HepG2 (cell line): ENCODE measurements around the gene IL17C. TPM values are rescaled to one million over a fixed set of nuclear protein-coding genes. Genes with fewer than 3 reads are reported as not detected.
A peak's percentile ranks its signal among the peaks of the same experiment; 100 is the strongest.

Experiments used
- FOXA1 ChIP-seq, 2 experiments: fragments of 450-650 bp in 1 of 2; sonication (generic) in 1 of 2; formaldehyde crosslinking in 1 of 2; IDR thresholded peaks; 2 replicates each; pipeline versions ENCODE4 v1.4.0 to v1.6.1; 2016 to 2020; ENCODE audit warnings: missing genetic modification reagents in 1 of 2
- FOXC1 ChIP-seq: sonication (generic); formaldehyde crosslinking; IDR thresholded peaks from 2 replicates; pipeline ENCODE4 v1.8.0; 2022; ENCODE audit warnings: mild to moderate bottlenecking, missing genetic modification reagents, borderline replicate concordance
- FOXM1 ChIP-seq: sonication (generic); formaldehyde crosslinking; IDR thresholded peaks from 2 replicates; pipeline ENCODE4 v1.5.0; 2020; ENCODE audit warnings: missing genetic modification reagents
- HOXA7 ChIP-seq: sonication (generic); formaldehyde crosslinking; IDR thresholded peaks from 2 replicates; pipeline ENCODE4 v1.8.1; 2022; ENCODE audit warnings: mild to moderate bottlenecking, missing genetic modification reagents, moderate library complexity
- JUNB ChIP-seq: sonication (generic); formaldehyde crosslinking; IDR thresholded peaks from 2 replicates; pipeline ENCODE4 v1.8.0; 2022; ENCODE audit warnings: missing genetic modification reagents, mild to moderate bottlenecking, borderline replicate concordance
- KLF13 ChIP-seq: sonication (generic); formaldehyde crosslinking; IDR thresholded peaks from 2 replicates; pipeline ENCODE4 v1.4.0; 2020; ENCODE audit warnings: mild to moderate bottlenecking, missing genetic modification reagents
- MBNL3 ChIP-seq: fragments of 250-450 bp; sonication (Bioruptor Pico); conservative IDR thresholded peaks from 2 replicates; pipeline ENCODE4 v1.8.0; 2022; ENCODE audit warnings: mild to moderate bottlenecking, inconsistent platforms
- NCOA5 ChIP-seq: sonication (generic); formaldehyde crosslinking; IDR thresholded peaks from 2 replicates; pipeline ENCODE4 v1.4.0; 2020; ENCODE audit warnings: missing genetic modification reagents
- NFKB2 ChIP-seq: sonication (generic); formaldehyde crosslinking; IDR thresholded peaks from 2 replicates; pipeline ENCODE4 v1.4.0; 2020; ENCODE audit warnings: missing genetic modification reagents, borderline replicate concordance
- SOX5 ChIP-seq: IDR thresholded peaks from 2 replicates; pipeline ENCODE4 v1.6.1; 2016; ENCODE audit warnings: borderline replicate concordance
- TAF15 ChIP-seq: fragments of 200-400 bp; formaldehyde crosslinking; IDR thresholded peaks from one replicate; pipeline ENCODE4 v1.6.1; 2018; ENCODE audit warnings: mild to moderate bottlenecking, low read depth, low read length; ENCODE audit not compliant: poor library complexity, severe bottlenecking
- TMF1 ChIP-seq: sonication (generic); formaldehyde crosslinking; IDR thresholded peaks from 2 replicates; pipeline ENCODE4 v1.8.1; 2022; ENCODE audit warnings: low read depth, missing genetic modification reagents
- ZNF331 ChIP-seq: sonication (generic); formaldehyde crosslinking; IDR thresholded peaks from 2 replicates; pipeline ENCODE4 v1.4.0; 2020; ENCODE audit warnings: missing genetic modification reagents
- ZNF75D ChIP-seq: sonication (generic); formaldehyde crosslinking; IDR thresholded peaks from 2 replicates; pipeline ENCODE4 v1.8.1; 2023; ENCODE audit warnings: missing genetic modification reagents, mild to moderate bottlenecking, borderline replicate concordance
- ZNF776 ChIP-seq: sonication (generic); formaldehyde crosslinking; IDR thresholded peaks from 2 replicates; pipeline ENCODE4 v1.4.0; 2020; ENCODE audit warnings: mild to moderate bottlenecking, missing genetic modification reagents
- ZNF788 ChIP-seq: sonication (generic); formaldehyde crosslinking; IDR thresholded peaks from 2 replicates; pipeline ENCODE4 v1.5.0; 2020; ENCODE audit warnings: mild to moderate bottlenecking, missing genetic modification reagents, borderline replicate concordance
- polyA plus RNA-seq, 8 experiments: library from polyadenylated mRNA; depleted of rRNA in 3 of 8; stranded (reverse) in 7 of 8; unstranded in 1 of 8; fragments of >200 nt; fragmentation: Illumina TruSeq in 4 of 8; extraction: Trizol in 4 of 8; gene quantifications; 2 replicates each; pipeline versions ENCODE4 v1.2.1 to v1.2.3, GENCODE V29; 2011 to 2016; ENCODE audit warnings: low read depth in 4 of 8, missing spikeins in 1 of 8, mixed read lengths in 1 of 8; ENCODE audit not compliant: insufficient read depth in 1 of 8
- total RNA-seq, 5 experiments: library from RNA; depleted of rRNA; stranded (reverse); fragments of >200 nt; fragmentation: Illumina TruSeq; extraction: Trizol; gene quantifications; 2 replicates each; pipeline ENCODE4 v1.2.3, GENCODE V29; 2016; ENCODE audit warnings: low read depth in 1 of 5
- TF ChIP-seq, protein P1 (sequence below): sonication (generic); formaldehyde crosslinking; IDR thresholded peaks from 2 replicates; pipeline ENCODE4 v1.4.0; 2020; ENCODE audit warnings: missing genetic modification reagents, borderline replicate concordance
- TF ChIP-seq, protein P2 (sequence below): sonication (generic); formaldehyde crosslinking; IDR thresholded peaks from 2 replicates; pipeline ENCODE4 v1.8.1; 2023; ENCODE audit warnings: missing genetic modification reagents, inconsistent platforms, borderline replicate concordance
- TF ChIP-seq, protein P3 (sequence below): sonication (generic); formaldehyde crosslinking; IDR thresholded peaks from 2 replicates; pipeline ENCODE4 v1.4.0; 2020; ENCODE audit warnings: missing genetic modification reagents, borderline replicate concordance

IL17C gene
- total and polyA plus RNA-seq, 2 of the 13 experiments (the other 11 are each of a cell fraction or from before 2014, with no cell fraction given), result not detected

DNA sequence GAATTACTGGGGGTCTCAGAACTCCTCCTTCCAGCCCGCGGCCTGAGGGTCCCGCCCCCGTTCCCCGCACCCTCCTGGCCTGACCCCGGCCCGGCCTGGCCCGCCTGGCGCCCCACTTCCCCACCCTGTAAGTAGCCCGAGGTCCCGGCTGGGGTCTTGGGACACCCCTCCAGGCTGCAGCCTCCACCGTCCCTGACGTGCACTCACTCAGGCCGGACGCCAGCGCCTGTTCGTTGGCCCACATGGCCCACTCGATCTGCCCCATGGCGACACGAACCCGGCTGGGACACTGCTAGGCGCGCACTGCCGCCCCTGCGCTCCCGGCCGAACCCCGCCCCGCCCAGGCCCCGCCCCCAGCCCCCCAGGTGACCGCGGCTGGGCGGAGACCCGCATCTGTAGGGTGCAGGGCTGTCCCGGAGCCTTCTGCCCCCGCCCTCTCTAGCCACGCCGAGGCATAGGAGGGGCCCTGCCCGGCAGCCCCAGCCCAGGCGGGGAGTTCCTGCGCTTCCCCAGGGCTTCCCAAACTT is 12.4 kb downstream of the IL17C start, which contains the start of gene CYBA (continued):
- TF ChIP-seq FOXC1 (no peak; the same call in 1 of the 2 replicates), TAF15 (peak; percentile 6), JUNB (0 out of 2 replicates have a peak, but pooled peaks have one; percentile 35), SOX5 (CRISPR knock-in tag) (no peak; the same call in none of the 2 replicates), ZNF75D (CRISPR knock-in tag) (no peak), FOXM1 (CRISPR knock-in tag) (peak; percentile 46; the same call in 1 of the 2 replicates), ZNF776 (CRISPR knock-in tag) (no peak), KLF13 (CRISPR knock-in tag) (0 out of 2 replicates have a peak, but pooled peaks have one; percentile 20), FOXA1 (IDR thresholded peaks at IDR 0.05) (no peak), FOXA1 (CRISPR knock-in tag; IDR thresholded peaks at IDR 0.05) (no peak), ZNF331 (no peak; the same call in 1 of the 2 replicates), ZNF788 (no peak), NCOA5 (peak; percentile 74; the same call in 1 of the 2 replicates), HOXA7 (CRISPR knock-in tag) (0 out of 2 replicates have a peak, but pooled peaks have one; percentile 47), NFKB2 (CRISPR knock-in tag) (no peak; the same call in 1 of the 2 replicates), MBNL3 (CRISPR knock-in tag) (no peak), TMF1 (no peak; the same call in 1 of the 2 replicates)
- TF ChIP-seq, protein P1, sequence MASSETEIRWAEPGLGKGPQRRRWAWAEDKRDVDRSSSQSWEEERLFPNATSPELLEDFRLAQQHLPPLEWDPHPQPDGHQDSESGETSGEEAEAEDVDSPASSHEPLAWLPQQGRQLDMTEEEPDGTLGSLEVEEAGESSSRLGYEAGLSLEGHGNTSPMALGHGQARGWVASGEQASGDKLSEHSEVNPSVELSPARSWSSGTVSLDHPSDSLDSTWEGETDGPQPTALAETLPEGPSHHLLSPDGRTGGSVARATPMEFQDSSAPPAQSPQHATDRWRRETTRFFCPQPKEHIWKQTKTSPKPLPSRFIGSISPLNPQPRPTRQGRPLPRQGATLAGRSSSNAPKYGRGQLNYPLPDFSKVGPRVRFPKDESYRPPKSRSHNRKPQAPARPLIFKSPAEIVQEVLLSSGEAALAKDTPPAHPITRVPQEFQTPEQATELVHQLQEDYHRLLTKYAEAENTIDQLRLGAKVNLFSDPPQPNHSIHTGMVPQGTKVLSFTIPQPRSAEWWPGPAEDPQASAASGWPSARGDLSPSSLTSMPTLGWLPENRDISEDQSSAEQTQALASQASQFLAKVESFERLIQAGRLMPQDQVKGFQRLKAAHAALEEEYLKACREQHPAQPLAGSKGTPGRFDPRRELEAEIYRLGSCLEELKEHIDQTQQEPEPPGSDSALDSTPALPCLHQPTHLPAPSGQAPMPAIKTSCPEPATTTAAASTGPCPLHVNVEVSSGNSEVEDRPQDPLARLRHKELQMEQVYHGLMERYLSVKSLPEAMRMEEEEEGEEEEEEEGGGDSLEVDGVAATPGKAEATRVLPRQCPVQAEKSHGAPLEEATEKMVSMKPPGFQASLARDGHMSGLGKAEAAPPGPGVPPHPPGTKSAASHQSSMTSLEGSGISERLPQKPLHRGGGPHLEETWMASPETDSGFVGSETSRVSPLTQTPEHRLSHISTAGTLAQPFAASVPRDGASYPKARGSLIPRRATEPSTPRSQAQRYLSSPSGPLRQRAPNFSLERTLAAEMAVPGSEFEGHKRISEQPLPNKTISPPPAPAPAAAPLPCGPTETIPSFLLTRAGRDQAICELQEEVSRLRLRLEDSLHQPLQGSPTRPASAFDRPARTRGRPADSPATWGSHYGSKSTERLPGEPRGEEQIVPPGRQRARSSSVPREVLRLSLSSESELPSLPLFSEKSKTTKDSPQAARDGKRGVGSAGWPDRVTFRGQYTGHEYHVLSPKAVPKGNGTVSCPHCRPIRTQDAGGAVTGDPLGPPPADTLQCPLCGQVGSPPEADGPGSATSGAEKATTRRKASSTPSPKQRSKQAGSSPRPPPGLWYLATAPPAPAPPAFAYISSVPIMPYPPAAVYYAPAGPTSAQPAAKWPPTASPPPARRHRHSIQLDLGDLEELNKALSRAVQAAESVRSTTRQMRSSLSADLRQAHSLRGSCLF (CRISPR knock-in tag), result peak; percentile 63; the same call in 1 of the 2 replicates
- TF ChIP-seq, protein P2, sequence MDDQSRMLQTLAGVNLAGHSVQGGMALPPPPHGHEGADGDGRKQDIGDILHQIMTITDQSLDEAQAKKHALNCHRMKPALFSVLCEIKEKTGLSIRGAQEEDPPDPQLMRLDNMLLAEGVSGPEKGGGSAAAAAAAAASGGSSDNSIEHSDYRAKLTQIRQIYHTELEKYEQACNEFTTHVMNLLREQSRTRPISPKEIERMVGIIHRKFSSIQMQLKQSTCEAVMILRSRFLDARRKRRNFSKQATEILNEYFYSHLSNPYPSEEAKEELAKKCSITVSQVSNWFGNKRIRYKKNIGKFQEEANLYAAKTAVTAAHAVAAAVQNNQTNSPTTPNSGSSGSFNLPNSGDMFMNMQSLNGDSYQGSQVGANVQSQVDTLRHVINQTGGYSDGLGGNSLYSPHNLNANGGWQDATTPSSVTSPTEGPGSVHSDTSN (CRISPR knock-in tag), result 0 out of 2 replicates have a peak, but pooled peaks have one; percentile 23
- TF ChIP-seq, protein P3, sequence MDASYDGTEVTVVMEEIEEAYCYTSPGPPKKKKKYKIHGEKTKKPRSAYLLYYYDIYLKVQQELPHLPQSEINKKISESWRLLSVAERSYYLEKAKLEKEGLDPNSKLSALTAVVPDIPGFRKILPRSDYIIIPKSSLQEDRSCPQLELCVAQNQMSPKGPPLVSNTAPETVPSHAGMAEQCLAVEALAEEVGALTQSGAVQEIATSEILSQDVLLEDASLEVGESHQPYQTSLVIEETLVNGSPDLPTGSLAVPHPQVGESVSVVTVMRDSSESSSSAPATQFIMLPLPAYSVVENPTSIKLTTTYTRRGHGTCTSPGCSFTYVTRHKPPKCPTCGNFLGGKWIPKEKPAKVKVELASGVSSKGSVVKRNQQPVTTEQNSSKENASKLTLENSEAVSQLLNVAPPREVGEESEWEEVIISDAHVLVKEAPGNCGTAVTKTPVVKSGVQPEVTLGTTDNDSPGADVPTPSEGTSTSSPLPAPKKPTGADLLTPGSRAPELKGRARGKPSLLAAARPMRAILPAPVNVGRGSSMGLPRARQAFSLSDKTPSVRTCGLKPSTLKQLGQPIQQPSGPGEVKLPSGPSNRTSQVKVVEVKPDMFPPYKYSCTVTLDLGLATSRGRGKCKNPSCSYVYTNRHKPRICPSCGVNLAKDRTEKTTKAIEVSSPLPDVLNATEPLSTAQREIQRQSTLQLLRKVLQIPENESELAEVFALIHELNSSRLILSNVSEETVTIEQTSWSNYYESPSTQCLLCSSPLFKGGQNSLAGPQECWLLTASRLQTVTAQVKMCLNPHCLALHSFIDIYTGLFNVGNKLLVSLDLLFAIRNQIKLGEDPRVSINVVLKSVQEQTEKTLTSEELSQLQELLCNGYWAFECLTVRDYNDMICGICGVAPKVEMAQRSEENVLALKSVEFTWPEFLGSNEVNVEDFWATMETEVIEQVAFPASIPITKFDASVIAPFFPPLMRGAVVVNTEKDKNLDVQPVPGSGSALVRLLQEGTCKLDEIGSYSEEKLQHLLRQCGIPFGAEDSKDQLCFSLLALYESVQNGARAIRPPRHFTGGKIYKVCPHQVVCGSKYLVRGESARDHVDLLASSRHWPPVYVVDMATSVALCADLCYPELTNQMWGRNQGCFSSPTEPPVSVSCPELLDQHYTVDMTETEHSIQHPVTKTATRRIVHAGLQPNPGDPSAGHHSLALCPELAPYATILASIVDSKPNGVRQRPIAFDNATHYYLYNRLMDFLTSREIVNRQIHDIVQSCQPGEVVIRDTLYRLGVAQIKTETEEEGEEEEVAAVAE (CRISPR knock-in tag), result peak; percentile 44
